ENCODE measurements around the gene ATG16L1.

ATG16L1 gene

DNA sequence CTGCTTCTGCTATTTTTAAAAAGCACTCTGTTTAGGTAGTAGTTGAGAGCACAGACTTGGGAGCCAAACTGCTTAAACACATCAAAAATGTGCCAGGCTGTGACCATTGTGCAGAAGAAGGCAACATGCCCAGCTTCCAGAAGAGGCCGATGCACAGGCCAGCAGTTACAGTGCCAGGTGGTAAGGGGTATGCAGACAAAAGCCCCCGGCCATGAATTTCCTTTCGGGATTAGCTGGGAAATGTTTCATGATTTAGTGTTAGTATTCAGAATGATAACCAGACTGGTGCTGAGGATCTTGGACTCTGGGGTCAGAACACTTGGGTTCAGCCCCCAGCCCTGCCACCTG lies 40.0 kb upstream of the ATG16L1 start:
- H3K9ac ChIP-seq (ENCODE audit: low read length) = no peak overlapping the region
- H3K27me3 ChIP-seq (ENCODE audit: insufficient read depth, low read length) = no peaks in the 10 kb centered on the region
- no peak overlapping the region for H3K27ac ChIP-seq (ENCODE audit: low read depth, low read length, poor library complexity, severe bottlenecking)
- H3K4me3 ChIP-seq (ENCODE audit: low read depth, low read length, poor library complexity, severe bottlenecking) = no peak overlapping the region
- no peaks in the 10 kb centered on the region; the same call in 1 of the 2 replicates for H3K36me3 ChIP-seq (ENCODE audit: insufficient read depth, low read length)
- H3K79me2 ChIP-seq (ENCODE audit: insufficient read depth, low read length) = no peaks in the 10 kb centered on the region
- no peaks in the 10 kb centered on the region for H4K20me1 ChIP-seq (ENCODE audit: insufficient read depth, low read length)
- no peaks in the 10 kb centered on the region for H3K9me3 ChIP-seq (ENCODE audit: low read length)
- no peaks in the 10 kb centered on the region for H3F3A ChIP-seq (ENCODE audit: insufficient read depth, low read length)
- H2AFZ ChIP-seq (ENCODE audit: low read length) = no peak overlapping the region
- H3K4me2 ChIP-seq (ENCODE audit: low read length) = no peak overlapping the region
- H3K4me1 ChIP-seq (ENCODE audit: insufficient read depth, low read length, severe bottlenecking) = no peaks in the 10 kb centered on the region
- no peaks in the 10 kb centered on the region for H3K9me2 ChIP-seq (ENCODE audit: low read depth, low read length)
- TF ChIP-seq EZH2 (IDR thresholded peaks at IDR 0.05; ENCODE audit: borderline replicate concordance, low read length) = no peak
- TF ChIP-seq, protein P1, sequence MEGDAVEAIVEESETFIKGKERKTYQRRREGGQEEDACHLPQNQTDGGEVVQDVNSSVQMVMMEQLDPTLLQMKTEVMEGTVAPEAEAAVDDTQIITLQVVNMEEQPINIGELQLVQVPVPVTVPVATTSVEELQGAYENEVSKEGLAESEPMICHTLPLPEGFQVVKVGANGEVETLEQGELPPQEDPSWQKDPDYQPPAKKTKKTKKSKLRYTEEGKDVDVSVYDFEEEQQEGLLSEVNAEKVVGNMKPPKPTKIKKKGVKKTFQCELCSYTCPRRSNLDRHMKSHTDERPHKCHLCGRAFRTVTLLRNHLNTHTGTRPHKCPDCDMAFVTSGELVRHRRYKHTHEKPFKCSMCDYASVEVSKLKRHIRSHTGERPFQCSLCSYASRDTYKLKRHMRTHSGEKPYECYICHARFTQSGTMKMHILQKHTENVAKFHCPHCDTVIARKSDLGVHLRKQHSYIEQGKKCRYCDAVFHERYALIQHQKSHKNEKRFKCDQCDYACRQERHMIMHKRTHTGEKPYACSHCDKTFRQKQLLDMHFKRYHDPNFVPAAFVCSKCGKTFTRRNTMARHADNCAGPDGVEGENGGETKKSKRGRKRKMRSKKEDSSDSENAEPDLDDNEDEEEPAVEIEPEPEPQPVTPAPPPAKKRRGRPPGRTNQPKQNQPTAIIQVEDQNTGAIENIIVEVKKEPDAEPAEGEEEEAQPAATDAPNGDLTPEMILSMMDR (IDR thresholded peaks at IDR 0.05; ENCODE audit: low read length) = no peak

DNA sequence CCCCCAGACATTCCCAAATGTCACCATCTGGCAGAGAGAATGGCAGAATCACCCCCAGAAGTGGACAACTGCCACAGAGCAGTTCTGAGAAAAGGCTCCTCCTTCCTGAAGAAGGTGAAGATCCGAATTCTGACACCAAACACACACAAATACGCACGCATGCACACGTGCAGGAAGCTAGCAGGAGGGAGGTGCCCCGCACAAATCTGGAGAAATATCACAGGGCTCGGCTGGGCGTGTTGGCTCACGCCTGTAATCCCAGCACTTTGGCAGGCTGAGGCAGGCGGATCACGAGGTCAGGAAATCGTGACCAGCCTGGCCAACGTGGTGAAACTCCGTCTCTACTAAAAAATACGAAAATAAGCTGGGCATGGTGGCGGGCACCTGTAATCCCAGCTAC lies 38.5 kb upstream of the ATG16L1 start:
- H3K4me3 ChIP-seq (ENCODE audit: low read depth, low read length, poor library complexity, severe bottlenecking) = no peak overlapping the region
- H3K4me2 ChIP-seq (ENCODE audit: low read length) = no peak overlapping the region
- no peaks in the 10 kb centered on the region for H3K79me2 ChIP-seq (ENCODE audit: insufficient read depth, low read length)
- no peak overlapping the region for H2AFZ ChIP-seq (ENCODE audit: low read length)
- no peak overlapping the region for H3K9ac ChIP-seq (ENCODE audit: low read length)
- H3K27me3 ChIP-seq (ENCODE audit: insufficient read depth, low read length) = no peaks in the 10 kb centered on the region
- H3K9me2 ChIP-seq (ENCODE audit: low read depth, low read length) = no peaks in the 10 kb centered on the region
- no peaks in the 10 kb centered on the region for H3F3A ChIP-seq (ENCODE audit: insufficient read depth, low read length)
- H4K20me1 ChIP-seq (ENCODE audit: insufficient read depth, low read length) = no peaks in the 10 kb centered on the region
- H3K36me3 ChIP-seq (ENCODE audit: insufficient read depth, low read length) = no peaks in the 10 kb centered on the region
- TF ChIP-seq, protein P1 (IDR thresholded peaks at IDR 0.05; ENCODE audit: low read length) = no peak
- TF ChIP-seq EZH2 (IDR thresholded peaks at IDR 0.05; ENCODE audit: borderline replicate concordance, low read length) = no peak
- no peaks in the 10 kb centered on the region for H3K4me1 ChIP-seq (ENCODE audit: insufficient read depth, low read length, severe bottlenecking)
- H3K27ac ChIP-seq (ENCODE audit: low read depth, low read length, poor library complexity, severe bottlenecking) = no peak overlapping the region
- no peaks in the 10 kb centered on the region for H3K9me3 ChIP-seq (ENCODE audit: low read length)

DNA sequence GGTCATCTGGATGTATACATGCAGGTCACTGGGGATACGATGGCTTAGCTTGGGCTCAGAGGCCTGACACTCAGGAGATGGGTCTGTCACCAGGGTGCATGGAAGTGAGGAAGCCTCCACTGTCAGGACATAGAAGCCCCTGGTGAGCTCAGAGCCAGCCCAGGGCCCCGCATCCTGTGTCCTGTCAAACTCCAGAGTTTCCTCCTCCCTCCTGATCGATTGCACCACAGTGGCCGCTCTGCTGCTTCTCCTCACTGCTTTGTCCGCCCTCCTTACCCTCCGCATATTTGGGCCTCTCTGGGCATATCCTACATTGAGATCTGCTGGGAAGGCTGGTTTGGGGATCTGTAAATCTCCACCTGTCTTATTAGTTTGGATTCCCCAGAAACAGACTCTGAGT lies 37.5 kb upstream of the ATG16L1 start:
- TF ChIP-seq EZH2 (IDR thresholded peaks at IDR 0.05; ENCODE audit: borderline replicate concordance, low read length) = no peak
- TF ChIP-seq, protein P1 (IDR thresholded peaks at IDR 0.05; ENCODE audit: low read length) = no peak
- Histone ChIP-seq H3K79me2 (ENCODE audit: insufficient read depth, low read length) (no peaks in the 10 kb centered on the region), H2AFZ (ENCODE audit: low read length) (no peak overlapping the region), H3K9ac (ENCODE audit: low read length) (no peak overlapping the region), H3K9me2 (ENCODE audit: low read depth, low read length) (no peaks in the 10 kb centered on the region), H3F3A (ENCODE audit: insufficient read depth, low read length) (no peaks in the 10 kb centered on the region), H4K20me1 (ENCODE audit: insufficient read depth, low read length) (no peaks in the 10 kb centered on the region), H3K27me3 (ENCODE audit: insufficient read depth, low read length) (no peaks in the 10 kb centered on the region), H3K36me3 (ENCODE audit: insufficient read depth, low read length) (no peaks in the 10 kb centered on the region), H3K9me3 (ENCODE audit: low read length) (no peaks in the 10 kb centered on the region), H3K4me3 (ENCODE audit: low read depth, low read length, poor library complexity, severe bottlenecking) (no peak overlapping the region), H3K27ac (ENCODE audit: low read depth, low read length, poor library complexity, severe bottlenecking) (no peak overlapping the region), H3K4me1 (ENCODE audit: insufficient read depth, low read length, severe bottlenecking) (no peaks in the 10 kb centered on the region), H3K4me2 (ENCODE audit: low read length) (no peak overlapping the region)

All from OCI-LY1 (cell line).